GM12873 (cell line): ENCODE data around the gene KCNK3.

Experiments used
- TF ChIP-seq, protein P1 (sequence below): IDR thresholded peaks from 2 replicates; pipeline ENCODE4 v1.5.1; 2012; ENCODE audit warnings: low read depth, mild to moderate bottlenecking, moderate library complexity, low read length, control low read depth; ENCODE audit not compliant: insufficient read depth; ENCODE audit errors: missing control alignments

Gene KCNK3

DNA sequence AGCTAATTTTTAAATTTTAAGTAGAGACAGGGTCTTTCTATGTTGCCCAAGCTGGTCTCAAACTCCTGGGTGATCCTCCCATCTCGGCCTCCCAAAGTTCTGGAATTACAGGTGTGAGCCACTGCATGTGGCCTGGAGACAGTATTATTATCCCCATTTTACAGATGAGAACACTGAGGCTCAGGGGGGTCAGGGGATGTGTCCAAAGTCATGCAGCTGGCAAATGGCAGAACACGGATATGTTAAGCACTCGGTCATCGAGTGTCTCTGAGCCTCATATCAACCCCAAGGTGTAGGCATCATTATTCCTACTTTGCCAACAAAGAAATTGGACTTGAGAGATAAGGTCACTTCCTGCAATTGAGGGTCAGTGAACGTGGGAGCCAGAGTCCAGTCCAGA is 12.6 kb downstream of the KCNK3 start:
- TF ChIP-seq, protein P1, sequence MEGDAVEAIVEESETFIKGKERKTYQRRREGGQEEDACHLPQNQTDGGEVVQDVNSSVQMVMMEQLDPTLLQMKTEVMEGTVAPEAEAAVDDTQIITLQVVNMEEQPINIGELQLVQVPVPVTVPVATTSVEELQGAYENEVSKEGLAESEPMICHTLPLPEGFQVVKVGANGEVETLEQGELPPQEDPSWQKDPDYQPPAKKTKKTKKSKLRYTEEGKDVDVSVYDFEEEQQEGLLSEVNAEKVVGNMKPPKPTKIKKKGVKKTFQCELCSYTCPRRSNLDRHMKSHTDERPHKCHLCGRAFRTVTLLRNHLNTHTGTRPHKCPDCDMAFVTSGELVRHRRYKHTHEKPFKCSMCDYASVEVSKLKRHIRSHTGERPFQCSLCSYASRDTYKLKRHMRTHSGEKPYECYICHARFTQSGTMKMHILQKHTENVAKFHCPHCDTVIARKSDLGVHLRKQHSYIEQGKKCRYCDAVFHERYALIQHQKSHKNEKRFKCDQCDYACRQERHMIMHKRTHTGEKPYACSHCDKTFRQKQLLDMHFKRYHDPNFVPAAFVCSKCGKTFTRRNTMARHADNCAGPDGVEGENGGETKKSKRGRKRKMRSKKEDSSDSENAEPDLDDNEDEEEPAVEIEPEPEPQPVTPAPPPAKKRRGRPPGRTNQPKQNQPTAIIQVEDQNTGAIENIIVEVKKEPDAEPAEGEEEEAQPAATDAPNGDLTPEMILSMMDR = no peak

DNA sequence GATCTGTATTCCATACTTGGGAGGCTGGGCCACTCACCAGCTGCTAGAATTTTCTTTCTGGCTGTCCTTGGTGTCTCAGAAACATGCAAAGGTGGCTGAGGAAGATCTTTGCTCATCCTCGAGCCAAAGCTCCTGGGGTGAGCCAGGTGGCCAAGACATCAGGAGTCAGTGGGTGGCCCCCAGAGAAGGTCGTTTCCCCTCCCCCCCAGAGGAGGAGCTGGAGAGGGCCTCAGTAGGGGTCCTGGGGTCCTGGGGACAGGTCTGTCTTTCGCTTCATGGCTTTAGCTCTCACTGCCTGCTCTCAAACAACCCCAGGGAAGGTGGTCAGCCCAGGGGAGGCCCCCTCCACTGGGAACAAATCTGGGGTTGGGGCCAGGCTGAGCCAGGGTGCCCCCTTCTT is 13.6 kb downstream of the KCNK3 start:
- TF ChIP-seq, protein P1 = no peak

DNA sequence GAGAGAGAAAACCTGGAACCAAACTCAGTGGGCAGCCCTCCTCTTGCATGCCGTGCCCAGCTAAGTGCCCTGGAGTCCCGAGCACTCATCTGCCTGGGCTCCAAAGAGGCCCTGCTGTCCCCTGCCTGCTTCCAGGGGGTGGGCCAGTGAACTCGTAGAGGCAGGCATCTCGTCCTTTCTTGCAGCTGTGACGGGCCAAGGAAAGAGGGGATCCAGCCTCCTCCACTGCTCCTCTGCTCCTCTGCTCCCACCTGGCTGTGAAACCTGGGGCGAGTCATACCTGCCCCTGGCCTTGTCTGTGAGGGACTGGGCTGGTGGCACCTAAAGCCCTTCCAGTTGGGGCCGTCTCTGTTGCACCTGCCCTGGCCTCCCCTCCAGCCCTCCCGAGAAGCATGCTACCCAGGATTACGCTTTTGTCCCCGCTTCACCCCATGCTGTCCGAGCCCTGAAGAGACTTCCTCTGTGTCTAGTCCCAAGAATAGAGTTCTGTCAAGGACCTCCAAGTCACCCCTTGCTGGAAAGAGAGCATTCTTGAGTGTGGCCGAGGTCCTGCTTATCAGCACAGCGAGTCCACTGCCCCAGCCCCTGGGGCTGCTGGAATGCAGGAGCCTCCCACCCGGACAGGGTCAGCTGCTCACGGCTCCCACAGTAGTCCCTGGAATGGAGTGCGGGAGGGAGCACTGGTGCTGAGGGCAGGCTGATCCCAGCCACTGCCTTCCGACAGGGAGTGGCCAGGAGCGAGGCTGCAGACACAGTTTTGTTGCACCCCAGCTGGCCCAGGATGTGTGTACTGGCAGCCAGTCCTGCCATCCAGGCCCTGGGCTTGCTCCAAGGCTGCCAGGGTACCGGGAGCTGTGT is 14.3 kb downstream of the KCNK3 start:
- TF ChIP-seq, protein P1 = no peak

DNA sequence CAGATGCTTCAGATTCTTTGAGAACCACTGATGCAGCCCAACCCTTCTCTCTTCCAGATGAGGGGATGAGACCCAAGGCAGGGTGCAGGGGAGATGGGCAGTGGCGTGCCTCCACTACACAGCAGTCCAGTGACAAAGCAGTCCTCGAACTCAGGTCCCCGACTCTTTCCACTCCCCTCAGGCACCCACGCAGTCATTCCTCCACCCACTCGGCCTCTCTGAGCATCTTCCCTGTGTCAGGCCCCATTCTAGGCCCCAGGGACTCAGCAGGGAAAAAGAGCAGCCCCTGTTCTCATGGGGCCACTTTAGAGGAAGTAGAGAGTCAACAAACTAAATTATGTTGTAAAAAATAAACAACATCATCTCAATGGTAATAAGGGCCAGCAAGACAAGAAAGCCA is 15.2 kb downstream of the KCNK3 start:
- TF ChIP-seq, protein P1 = no peak

DNA sequence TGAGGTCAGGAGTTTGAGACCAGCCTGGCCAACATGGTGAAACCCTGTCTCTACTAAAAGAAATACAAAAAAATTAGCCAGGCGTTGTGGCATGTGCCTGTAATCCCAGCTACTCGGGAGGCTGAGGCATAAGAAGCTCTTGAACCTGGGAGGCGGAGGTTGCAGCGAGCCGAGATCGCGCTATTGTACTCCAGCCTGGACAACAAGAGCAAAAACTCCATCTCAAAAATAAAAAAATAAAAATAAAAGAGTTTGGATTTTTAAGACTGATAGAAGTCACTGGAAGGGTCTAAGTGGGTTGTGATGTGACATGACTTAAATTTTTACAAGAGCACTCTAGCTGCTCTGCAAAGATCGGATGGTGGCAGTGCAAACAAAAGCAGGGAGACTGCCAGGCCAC is 15.9 kb downstream of the KCNK3 start:
- TF ChIP-seq, protein P1 = no peak

DNA sequence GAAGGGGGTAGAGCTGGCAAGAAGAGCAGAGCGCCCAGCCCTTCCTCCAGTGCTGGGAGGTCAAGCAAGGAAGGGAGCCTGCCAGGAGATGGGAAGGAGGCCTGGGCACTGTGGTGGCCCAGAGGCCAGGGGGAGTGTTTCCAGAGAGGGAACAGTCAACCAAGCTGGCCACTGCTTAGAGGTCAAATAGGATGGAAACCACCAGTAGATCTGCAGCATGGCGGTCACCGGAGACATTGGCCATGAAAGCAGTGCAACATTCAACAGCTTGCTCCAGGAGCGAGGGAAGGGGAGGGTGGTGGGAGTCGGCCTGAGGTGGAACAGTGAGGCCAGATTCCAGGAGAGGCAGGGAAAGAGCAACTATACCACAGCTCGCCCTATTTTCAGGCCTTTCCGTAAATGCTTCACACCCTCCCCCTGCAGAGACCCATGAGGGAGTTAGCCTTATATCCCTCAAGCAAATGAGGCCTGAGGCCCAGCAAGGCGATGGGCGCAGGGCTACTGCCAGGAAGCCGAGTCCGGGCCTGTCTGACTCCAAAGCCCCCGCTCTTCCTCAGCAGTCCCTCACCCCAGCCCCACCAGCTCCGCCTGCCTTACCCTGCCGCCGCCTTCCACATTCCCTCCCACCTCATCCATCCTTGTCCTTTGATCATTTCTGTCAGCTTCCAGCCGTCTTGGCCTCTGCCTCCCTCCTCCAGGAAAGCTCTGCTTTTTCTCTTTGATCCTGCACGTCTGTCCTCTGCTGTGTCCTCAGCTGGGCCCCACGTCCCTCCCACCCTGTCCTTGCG is 17.0 kb downstream of the KCNK3 start:
- TF ChIP-seq, protein P1 = no peak

DNA sequence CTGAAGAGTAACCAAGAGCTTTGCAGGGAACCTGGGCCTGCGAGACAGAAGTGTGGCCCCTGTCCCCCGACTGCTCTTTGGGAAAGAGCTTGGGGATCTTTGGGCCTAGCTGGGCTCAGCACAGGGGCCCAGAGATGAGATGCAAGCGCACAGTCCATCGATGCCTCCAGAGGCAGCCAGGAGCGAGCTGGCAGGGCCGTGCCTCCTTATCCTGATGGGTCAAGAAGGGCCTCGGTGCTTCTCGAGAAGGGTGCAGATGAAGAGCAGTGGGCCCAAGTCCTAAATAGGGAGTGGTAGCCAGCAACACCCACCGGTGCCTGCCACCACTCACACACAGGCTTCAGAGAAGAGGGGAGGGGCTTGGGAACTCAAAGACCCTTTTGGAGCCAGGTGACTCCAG is 17.6 kb downstream of the KCNK3 start:
- TF ChIP-seq, protein P1 = no peak
